Thoracic aorta (tissue), 2 donors: ENCODE results near the gene STX4. TPM values are rescaled to one million over a fixed set of nuclear protein-coding genes. Genes with fewer than 3 reads are reported as not detected.

Experiments used
- ATAC-seq: fragments of 150-250 bp; one replicate; pipeline ENCODE4 v1.8.0; 2017; ENCODE audit warnings: low read depth; ENCODE audit not compliant: insufficient number of reproducible peaks, low FRiP score
- DNase-seq: peaks from one replicate; pipeline ENCODE4 v3.0.0-alpha.2; 2020; ENCODE audit warnings: low spot score
- H3K27ac ChIP-seq, 2 donors: fragments of 200-600 bp; sonication (generic); 1 replicate in 1 of 2; 2 replicates in 1 of 2; pipeline ENCODE4 v1.5.1; 2016; ENCODE audit warnings: mild to moderate bottlenecking in 2 of 2, moderate library complexity in 2 of 2
- H3K27me3 ChIP-seq: fragments of 200-600 bp; sonication (generic); replicated peaks from 2 replicates; pipeline ENCODE4 v1.6.0; 2016; ENCODE audit warnings: mild to moderate bottlenecking; ENCODE audit not compliant: insufficient read depth
- H3K36me3 ChIP-seq: fragments of 200-600 bp; sonication (generic); one replicate; pipeline ENCODE4 v1.5.1; 2016
- H3K4me1 ChIP-seq, 2 donors: fragments of 200-600 bp; sonication (generic); 1 replicate in 1 of 2; 2 replicates in 1 of 2; pipeline versions ENCODE4 v1.5.1 to v1.6.0; 2016; ENCODE audit warnings: low read depth in 2 of 2, mild to moderate bottlenecking in 1 of 2; ENCODE audit not compliant: control insufficient read depth in 1 of 2
- H3K4me3 ChIP-seq: fragments of 200-600 bp; sonication (generic); 2 replicates; pipeline ENCODE4 v1.5.1; 2016; ENCODE audit warnings: mild to moderate bottlenecking
- H3K9me3 ChIP-seq: fragments of 200-600 bp; sonication (generic); 2 replicates; pipeline ENCODE4 v1.5.1; 2016
- CTCF ChIP-seq: fragments of 200-600 bp; sonication (generic); IDR thresholded peaks from one replicate; pipeline ENCODE4 v1.5.1; 2019; ENCODE audit warnings: antibody characterized with exemption
- total RNA-seq, 2 donors: library from RNA; depleted of rRNA; stranded (reverse); fragments of >200 nt; gene quantifications; one replicate each; pipeline versions ENCODE4 v1.1.0 to v1.2.3, GENCODE V29; 2016

The STX4 gene
- total RNA-seq, 2 donors from 2014 or later: 39.3 to 50.5 TPM

DNA sequence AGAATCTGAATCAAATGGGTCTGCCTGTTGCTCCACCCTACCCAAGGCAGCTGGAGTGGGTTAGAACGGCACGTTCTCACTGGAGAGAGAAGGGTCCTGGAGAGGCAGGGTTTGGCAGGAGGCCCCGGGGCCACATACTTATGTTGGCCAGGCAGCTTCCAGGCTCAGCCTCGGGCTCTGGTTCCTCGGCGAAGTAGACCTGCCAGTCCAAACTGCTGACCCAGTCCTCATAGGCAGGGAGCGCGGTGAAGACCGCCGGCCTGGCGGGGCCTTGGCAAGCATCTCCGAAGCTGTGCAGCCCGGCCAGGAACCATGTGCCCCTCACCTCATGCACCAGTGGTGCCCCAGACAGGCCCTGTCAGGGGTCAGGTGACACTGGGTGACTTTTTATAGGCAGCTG is 50.6 kb downstream of the STX4 start:
- Histone ChIP-seq H3K9me3 (no peaks in the 10 kb centered on the region), H3K27me3 (no peaks in the 10 kb centered on the region), H3K27ac (no peak overlapping the region), H3K4me3 (no peak overlapping the region), H3K36me3 (peaks cover 44% of the 10 kb centered on the region), H3K4me1 (peaks cover 0 to 7% of the 10 kb centered on the region in 2 donors)
- TF ChIP-seq CTCF: no peak
- DNase-seq (no peak), ATAC-seq (no peak)

DNA sequence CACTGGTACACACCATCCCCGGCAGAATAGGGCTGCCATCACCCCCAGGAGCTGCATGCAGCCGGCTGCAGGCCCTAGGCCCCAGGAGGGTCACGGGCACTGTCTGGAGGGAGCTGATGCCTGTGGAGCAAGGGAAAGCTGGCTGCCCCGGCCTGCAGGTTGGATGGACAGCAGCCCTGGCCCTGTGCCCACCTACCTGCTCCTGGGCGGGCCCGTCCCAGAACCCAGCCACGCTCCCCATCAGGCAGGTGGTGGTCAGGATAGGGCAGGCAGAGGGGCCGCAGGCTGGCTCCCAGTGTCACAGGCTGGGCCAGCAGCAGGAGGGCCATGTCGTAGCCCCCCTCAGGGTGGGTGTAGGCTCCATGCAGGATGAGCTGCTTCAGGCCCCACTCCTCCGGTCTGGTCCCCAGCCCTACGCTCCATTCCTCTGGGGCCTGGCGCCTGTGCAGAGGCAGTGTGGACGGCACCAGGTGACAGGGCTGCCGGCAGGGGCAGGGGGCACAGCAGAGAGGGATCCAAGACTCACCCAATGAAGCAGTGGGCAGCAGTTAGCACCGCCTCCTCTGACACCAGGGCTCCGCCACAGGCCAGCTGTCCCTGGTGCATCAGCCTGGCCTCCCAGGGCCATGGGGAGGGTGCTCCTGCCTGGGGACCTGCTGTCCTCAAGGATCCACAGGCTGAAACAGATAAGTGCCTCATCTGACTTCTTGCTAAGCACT is 51.4 kb downstream of the STX4 start:
- TF ChIP-seq CTCF: no peak
- no peak overlapping the region for H3K4me3 ChIP-seq
- peaks cover 0 to 7% of the 10 kb centered on the region in 2 donors for H3K4me1 ChIP-seq
- DNase-seq: no peak
- H3K27ac ChIP-seq: no peak overlapping the region
- H3K9me3 ChIP-seq: no peaks in the 10 kb centered on the region
- H3K27me3 ChIP-seq: no peaks in the 10 kb centered on the region
- no peak for ATAC-seq
- H3K36me3 ChIP-seq: peaks cover 43% of the 10 kb centered on the region

GRCh38 chr16:31085411-31085810 is 52.1 kb downstream of the STX4 start:
- no peak overlapping the region for H3K27ac ChIP-seq
- no peak for DNase-seq
- peaks cover 37% of the 10 kb centered on the region for H3K36me3 ChIP-seq
- no peak overlapping the region for H3K4me3 ChIP-seq
- TF ChIP-seq CTCF: no peak
- peaks cover 0 to 7% of the 10 kb centered on the region in 2 donors for H3K4me1 ChIP-seq
- H3K27me3 ChIP-seq: no peaks in the 10 kb centered on the region
- no peak for ATAC-seq
- no peaks in the 10 kb centered on the region for H3K9me3 ChIP-seq

DNA sequence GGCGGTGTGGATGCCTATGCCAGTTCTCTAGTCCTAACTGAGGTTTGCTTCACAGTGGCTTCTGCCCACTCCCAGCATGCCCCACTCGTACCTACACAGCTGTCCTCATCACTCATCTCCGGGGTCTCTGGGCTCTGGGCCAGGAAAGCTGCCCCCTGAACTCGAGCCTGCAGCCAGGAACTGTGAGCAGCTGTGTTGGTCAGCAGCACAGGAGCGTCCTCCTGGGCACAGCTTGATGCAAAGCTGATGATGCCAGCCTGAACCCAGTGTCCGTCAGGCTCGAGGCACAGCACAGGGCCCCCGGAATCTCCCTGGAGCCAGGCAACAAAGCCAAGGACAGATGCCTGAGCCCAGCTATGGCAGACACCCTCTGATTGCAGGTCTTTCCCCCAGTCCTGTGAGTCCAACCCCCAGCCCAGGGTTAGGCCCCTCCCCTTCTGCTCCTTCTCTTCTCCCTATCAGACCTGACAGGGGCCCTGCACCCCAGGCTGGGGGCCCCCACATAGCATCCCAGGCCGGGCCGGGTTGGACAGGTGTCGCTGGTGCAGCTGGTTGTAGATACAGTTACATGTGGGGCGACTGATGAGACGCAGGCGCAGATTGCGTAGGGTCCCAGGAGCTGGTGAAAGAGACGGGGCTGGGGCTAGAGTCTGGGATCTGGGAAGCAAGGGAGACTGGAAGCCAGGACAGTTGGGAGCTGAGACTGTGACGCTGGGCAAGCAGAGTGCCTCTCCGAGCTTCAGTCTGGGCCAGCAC is 52.7 kb downstream of the STX4 start:
- ATAC-seq: no peak
- H3K9me3 ChIP-seq: no peaks in the 10 kb centered on the region
- no peak overlapping the region for H3K4me3 ChIP-seq
- H3K27ac ChIP-seq: no peak overlapping the region
- peaks cover 0 to 7% of the 10 kb centered on the region in 2 donors for H3K4me1 ChIP-seq
- DNase-seq: no peak
- H3K27me3 ChIP-seq: no peaks in the 10 kb centered on the region
- peaks cover 37% of the 10 kb centered on the region for H3K36me3 ChIP-seq
- TF ChIP-seq CTCF: no peak

- ATAC-seq: no peak
- Histone ChIP-seq H3K4me3 (no peak overlapping the region), H3K36me3 (peaks cover 36% of the 10 kb centered on the region), H3K27me3 (no peaks in the 10 kb centered on the region), H3K27ac (no peak overlapping the region), H3K4me1 (peaks cover 0 to 6% of the 10 kb centered on the region in 2 donors), H3K9me3 (no peaks in the 10 kb centered on the region)
- no peak for TF ChIP-seq CTCF
- no peak for DNase-seq
These were observed 53.2 kb downstream of the STX4 start for GRCh38 chr16:31086629-31086906.
